ENCODE data around the gene SH3BP5.

SH3BP5 gene

DNA sequence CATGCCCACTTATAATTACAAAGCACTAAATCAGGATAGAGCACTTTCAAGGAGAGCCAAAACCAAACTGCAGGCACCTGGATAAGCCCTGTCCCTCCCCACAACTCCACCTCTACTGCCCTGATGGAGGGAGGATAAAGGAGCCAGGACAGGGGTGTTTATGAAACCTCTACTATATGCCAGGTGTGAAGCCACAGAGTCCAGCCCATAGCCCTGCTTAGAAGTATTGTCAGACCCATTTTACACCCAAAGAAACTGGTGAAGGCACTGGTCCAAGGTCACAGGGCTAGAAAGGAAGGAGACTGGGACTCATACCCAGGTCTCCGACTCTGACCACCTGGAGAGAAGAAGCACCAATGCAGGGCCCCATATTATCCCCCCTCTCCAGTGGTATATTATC is 48.7 kb downstream of the SH3BP5 start:
- DNase-seq (ENCODE audit: low spot score) = no peak
- TF ChIP-seq, protein P1, sequence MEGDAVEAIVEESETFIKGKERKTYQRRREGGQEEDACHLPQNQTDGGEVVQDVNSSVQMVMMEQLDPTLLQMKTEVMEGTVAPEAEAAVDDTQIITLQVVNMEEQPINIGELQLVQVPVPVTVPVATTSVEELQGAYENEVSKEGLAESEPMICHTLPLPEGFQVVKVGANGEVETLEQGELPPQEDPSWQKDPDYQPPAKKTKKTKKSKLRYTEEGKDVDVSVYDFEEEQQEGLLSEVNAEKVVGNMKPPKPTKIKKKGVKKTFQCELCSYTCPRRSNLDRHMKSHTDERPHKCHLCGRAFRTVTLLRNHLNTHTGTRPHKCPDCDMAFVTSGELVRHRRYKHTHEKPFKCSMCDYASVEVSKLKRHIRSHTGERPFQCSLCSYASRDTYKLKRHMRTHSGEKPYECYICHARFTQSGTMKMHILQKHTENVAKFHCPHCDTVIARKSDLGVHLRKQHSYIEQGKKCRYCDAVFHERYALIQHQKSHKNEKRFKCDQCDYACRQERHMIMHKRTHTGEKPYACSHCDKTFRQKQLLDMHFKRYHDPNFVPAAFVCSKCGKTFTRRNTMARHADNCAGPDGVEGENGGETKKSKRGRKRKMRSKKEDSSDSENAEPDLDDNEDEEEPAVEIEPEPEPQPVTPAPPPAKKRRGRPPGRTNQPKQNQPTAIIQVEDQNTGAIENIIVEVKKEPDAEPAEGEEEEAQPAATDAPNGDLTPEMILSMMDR (IDR thresholded peaks at IDR 0.05; ENCODE audit: borderline replicate concordance, control extremely low read depth, extremely low read depth, insufficient read depth, missing control alignments) = no peak
- in situ Hi-C loops (cut with MboI; ENCODE audit: low sequenced_read_pairs, unreplicated experiment) = no loop called here

DNA sequence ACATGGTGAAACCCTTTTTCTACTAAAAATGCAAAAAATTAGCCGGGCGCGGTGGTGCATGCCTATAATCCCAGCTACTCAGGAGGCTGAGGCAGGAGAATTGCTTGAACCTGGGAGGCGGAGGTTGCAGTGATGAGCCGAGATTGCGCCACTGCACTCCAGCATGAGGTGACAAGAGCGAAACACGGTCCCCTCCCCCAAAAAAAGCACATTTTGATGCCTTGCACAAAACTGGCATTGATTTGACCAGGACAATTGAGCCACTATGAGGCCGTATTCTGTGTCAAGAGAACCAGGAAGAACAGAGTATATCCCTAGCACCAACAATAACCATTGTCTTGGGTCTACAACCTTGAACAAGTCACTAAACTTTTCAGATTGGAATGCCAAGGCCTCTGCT is 50.6 kb downstream of the SH3BP5 start:
- in situ Hi-C loops (cut with MboI; ENCODE audit: low sequenced_read_pairs, unreplicated experiment) = no loop called here
- DNase-seq (ENCODE audit: low spot score) = no peak
- TF ChIP-seq, protein P1 (IDR thresholded peaks at IDR 0.05; ENCODE audit: borderline replicate concordance, control extremely low read depth, extremely low read depth, insufficient read depth, missing control alignments) = no peak

DNA sequence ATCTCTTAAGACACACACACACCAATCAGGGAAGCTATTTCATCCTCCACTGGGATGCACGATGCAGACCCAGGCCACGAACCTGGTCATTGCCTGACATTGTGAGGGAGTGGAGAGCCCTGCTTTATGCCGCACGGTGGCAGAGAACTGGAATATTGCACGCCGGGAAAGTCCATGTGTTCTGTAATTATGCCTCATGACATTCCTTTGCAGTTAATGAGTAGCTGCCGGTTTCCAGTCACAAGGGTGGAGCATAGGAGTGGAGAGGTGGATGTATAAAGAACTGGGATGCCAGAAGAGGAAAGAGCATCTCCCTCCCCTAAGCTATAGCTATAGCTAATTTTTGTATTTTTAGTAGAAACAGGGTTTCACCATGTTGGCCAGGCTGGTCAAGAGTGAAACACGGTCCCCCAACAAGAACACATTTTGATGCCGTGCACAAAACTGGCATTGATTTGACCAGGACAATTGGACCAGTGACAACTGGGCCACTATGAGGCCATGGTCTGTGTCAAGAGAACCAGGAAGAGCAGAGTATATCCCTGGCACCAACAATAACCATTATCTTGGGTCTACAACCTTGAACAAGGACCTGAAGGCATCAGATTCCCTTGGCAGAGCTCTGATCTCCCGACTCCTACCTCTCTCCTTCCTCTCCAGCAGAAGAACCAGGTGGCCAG is 51.4 kb downstream of the SH3BP5 start:
- in situ Hi-C loops (cut with MboI; ENCODE audit: low sequenced_read_pairs, unreplicated experiment) = no loop called here
- no peak for DNase-seq (ENCODE audit: low spot score)
- TF ChIP-seq, protein P1 (IDR thresholded peaks at IDR 0.05; ENCODE audit: borderline replicate concordance, control extremely low read depth, extremely low read depth, insufficient read depth, missing control alignments) = no peak

DNA sequence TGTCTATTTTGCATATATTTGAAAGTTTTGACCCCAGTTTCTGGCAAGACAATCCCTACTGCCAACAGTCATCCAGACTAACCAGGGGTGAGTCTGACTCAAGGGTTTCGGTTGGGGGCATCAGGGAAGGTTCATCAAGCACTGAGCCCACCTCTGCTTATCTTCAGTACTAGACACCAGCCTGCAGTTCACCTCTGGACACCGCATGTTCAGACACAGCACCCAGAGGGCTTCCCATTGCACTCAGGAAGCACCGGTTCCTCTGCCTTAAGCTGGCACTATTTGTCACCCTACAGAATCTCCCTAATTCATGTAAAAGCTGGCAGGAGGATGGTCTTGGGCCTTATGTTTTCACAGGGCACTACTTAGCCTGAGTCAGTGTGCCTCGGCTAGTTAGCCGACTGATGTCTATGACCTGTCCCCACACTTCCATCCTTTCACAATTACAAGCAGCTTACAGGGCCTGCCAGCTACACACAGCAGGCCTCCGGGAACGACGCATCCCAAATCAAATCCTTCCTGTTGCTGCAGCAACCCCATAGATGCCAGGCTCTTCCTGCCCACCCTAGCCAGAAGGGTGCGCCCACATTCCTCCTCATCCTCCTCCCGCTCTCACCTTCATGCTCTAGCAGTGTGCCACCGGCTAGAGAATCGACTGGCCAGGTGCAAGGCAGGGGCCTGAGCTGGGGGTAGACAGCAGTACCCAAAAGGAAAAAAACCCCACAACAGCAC is 52.5 kb downstream of the SH3BP5 start:
- in situ Hi-C loops (cut with MboI; ENCODE audit: low sequenced_read_pairs, unreplicated experiment) = loop anchor here (10.0 kb wide), 1 partner anchor 45 kb away; no protein-coding TSS in a partner anchor
- DNase-seq (ENCODE audit: low spot score) = no peak
- TF ChIP-seq, protein P1 (IDR thresholded peaks at IDR 0.05; ENCODE audit: borderline replicate concordance, control extremely low read depth, extremely low read depth, insufficient read depth, missing control alignments) = no peak

DNA sequence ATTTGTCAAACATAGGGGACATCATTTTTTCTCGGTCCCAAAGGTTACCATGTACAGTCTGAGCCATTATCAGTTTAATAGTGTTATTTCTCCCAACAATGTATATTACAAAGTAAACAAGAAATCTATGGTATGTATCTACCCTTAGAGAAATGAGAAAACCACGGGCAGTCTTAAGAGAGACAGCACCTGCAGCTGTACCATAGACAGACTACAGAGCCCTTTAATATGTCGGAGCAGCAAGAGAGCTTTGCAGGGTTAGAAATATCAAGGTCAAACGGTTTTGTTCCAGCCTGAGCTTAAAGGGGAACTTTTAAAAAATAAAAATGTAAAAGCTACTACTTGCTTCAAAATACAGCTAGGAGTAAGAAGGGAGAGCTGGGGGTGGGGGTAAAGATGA is 53.2 kb downstream of the SH3BP5 start:
- no peak for DNase-seq (ENCODE audit: low spot score)
- in situ Hi-C loops (cut with MboI; ENCODE audit: low sequenced_read_pairs, unreplicated experiment) = loop anchor here (10.0 kb wide), 1 partner anchor 46 kb away; no protein-coding TSS in a partner anchor
- TF ChIP-seq, protein P1 (IDR thresholded peaks at IDR 0.05; ENCODE audit: borderline replicate concordance, control extremely low read depth, extremely low read depth, insufficient read depth, missing control alignments) = no peak

DNA sequence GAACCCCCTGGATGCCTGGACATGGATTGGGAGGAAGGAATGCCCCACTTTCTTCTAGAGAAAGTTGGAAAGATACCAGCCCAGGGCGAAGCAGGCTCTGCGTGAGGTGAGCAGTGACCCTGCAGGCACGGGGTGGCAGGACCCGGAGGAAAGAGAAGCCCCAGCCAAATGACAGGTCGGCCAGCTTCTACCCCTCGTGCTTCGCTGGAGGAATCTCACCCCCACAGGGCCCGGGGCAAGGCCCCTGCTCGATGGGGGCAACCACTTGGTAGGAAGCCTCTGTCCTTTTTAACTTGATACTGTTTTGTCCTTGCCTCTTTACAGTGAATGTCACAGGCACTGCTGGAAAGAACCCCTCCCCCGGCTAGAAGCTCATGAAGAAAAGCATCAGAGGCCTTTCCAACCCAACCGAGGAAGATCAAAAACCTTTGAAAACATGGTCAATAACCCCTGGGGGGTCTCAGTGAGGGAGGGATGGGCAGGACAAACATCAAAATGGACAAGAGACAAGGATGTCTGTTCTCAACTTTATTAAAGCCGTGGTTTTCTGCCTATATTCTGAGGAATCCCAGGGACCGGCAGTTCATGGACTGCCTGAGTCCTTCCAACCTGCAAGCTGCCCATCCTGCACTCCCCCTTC is 54.4 kb downstream of the SH3BP5 start:
- DNase-seq (ENCODE audit: low spot score) = no peak
- in situ Hi-C loops (cut with MboI; ENCODE audit: low sequenced_read_pairs, unreplicated experiment) = loop anchor here (10.0 kb wide), 1 partner anchor 47 kb away; no protein-coding TSS in a partner anchor
- TF ChIP-seq, protein P1 (IDR thresholded peaks at IDR 0.05; ENCODE audit: borderline replicate concordance, control extremely low read depth, extremely low read depth, insufficient read depth, missing control alignments) = no peak
